NB4 (cell line): ENCODE data around the gene ASPG.

Source experiments
- MYC ChIP-seq: IDR thresholded peaks from 2 replicates; pipeline ENCODE4 v1.6.1; 2011; ENCODE audit warnings: low read depth, low read length
- POLR2A ChIP-seq: IDR thresholded peaks from 2 replicates; pipeline ENCODE4 v1.6.1; 2011; ENCODE audit warnings: mild to moderate bottlenecking; ENCODE audit not compliant: insufficient read length; ENCODE audit errors: extremely low read depth
- TF ChIP-seq, protein P1 (sequence below): IDR thresholded peaks from one replicate; pipeline ENCODE4 v1.5.1; 2012; ENCODE audit warnings: low read depth, low read length
- TF ChIP-seq, protein P2 (sequence below): IDR thresholded peaks from 2 replicates; pipeline ENCODE4 v1.6.1; 2011; ENCODE audit warnings: low read depth, low read length

DNA sequence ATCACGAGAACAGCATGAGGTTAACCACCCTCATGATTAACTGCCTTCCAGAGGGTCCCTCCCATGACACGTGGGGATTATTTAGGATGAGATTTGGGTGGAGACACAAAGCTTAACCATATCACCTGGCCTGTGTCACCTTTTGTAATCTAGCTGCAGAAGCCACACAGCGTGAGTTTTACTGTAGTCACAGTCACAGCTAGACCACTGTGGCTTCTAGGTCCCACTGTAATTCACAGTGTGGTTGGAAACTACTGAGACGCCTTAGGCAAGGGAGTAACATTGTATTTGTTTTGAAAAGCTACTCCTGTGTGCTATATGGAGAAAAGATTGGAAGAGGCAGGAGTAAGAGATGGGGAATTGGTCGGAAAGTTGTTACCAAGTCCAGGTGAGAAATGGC, 46.3 kb upstream of the ASPG start:
- TF ChIP-seq, protein P1, sequence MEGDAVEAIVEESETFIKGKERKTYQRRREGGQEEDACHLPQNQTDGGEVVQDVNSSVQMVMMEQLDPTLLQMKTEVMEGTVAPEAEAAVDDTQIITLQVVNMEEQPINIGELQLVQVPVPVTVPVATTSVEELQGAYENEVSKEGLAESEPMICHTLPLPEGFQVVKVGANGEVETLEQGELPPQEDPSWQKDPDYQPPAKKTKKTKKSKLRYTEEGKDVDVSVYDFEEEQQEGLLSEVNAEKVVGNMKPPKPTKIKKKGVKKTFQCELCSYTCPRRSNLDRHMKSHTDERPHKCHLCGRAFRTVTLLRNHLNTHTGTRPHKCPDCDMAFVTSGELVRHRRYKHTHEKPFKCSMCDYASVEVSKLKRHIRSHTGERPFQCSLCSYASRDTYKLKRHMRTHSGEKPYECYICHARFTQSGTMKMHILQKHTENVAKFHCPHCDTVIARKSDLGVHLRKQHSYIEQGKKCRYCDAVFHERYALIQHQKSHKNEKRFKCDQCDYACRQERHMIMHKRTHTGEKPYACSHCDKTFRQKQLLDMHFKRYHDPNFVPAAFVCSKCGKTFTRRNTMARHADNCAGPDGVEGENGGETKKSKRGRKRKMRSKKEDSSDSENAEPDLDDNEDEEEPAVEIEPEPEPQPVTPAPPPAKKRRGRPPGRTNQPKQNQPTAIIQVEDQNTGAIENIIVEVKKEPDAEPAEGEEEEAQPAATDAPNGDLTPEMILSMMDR = no peak
- TF ChIP-seq, protein P2, sequence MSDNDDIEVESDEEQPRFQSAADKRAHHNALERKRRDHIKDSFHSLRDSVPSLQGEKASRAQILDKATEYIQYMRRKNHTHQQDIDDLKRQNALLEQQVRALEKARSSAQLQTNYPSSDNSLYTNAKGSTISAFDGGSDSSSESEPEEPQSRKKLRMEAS = no peak
- TF ChIP-seq POLR2A (no peak), MYC (no peak)
